Measurements from ENCODE around the gene ACTL10.

GRCh38 chr20:33660685-33661058, 6.1 kb upstream of the ACTL10 start:
- no peak for TF ChIP-seq CTCF (IDR thresholded peaks at IDR 0.05)
- TF ChIP-seq POLR2A (IDR thresholded peaks at IDR 0.05) = no peak
